ENCODE results near the gene BAMBI.

The BAMBI gene

DNA sequence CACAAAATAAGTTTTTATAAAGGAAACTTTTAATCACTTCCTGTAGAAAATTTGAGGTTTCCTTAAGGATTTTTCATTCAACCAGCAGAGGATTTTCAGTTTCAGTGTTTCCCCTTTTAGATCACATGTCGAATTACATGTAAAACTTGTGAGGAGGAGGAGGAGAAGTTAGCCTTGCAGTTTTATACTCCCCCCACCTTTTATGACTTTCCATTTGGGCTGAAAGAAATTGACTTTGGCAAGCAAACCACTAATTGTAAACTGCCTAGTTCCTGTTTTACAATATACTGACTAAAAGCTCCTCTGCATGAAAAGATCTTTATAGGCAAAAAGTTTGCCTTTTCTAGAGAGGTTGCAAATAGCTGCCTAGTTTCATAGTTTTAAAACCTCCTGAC, 3.0 kb downstream of the BAMBI start:
- no peak for TF ChIP-seq POLR2A (IDR thresholded peaks at IDR 0.05; ENCODE audit: low read length)
- no peak for TF ChIP-seq GATA1 (IDR thresholded peaks at IDR 0.05; ENCODE audit: low read depth, low read length)
- DNase-seq: no peak

DNA sequence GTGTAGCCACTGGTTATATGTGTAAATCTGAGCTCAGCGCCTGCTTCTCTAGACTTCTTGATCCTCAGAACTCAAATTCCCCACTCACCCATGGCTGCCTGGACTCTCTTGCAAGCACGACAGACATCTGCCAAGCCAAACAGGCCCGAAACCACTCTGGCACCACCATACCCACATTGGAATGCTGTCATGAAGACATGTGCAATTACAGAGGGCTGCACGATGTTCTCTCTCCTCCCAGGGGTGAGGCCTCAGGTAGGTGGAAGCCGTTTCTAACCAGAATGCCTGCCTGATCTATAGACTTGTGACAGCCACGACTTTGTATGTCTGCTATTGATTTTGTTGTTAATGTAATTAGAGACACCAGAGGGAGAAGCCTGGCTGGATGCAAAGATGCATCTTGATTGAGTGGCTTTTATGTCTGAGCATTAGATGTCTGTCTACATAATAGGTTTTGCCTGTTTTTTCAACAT, 4.0 kb downstream of the BAMBI start:
- TF ChIP-seq POLR2A (IDR thresholded peaks at IDR 0.05; ENCODE audit: low read length): no peak
- TF ChIP-seq GATA1 (IDR thresholded peaks at IDR 0.05; ENCODE audit: low read depth, low read length): no peak
- no peak for DNase-seq

DNA sequence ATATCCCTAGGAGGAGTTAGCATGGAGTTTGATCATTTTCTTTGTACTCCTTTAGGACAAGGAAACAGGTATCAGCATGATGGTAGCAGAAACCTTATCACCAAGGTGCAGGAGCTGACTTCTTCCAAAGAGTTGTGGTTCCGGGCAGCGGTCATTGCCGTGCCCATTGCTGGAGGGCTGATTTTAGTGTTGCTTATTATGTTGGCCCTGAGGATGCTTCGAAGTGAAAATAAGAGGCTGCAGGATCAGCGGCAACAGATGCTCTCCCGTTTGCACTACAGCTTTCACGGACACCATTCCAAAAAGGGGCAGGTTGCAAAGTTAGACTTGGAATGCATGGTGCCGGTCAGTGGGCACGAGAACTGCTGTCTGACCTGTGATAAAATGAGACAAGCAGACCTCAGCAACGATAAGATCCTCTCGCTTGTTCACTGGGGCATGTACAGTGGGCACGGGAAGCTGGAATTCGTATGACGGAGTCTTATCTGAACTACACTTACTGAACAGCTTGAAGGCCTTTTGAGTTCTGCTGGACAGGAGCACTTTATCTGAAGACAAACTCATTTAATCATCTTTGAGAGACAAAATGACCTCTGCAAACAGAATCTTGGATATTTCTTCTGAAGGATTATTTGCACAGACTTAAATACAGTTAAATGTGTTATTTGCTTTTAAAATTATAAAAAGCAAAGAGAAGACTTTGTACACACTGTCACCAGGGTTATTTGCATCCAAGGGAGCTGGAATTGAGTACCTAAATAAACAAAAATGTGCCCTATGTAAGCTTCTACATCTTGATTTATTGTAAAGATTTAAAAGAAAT, 4.8 kb downstream of the BAMBI start:
- TF ChIP-seq POLR2A (IDR thresholded peaks at IDR 0.05; ENCODE audit: low read length) (no peak), GATA1 (IDR thresholded peaks at IDR 0.05; ENCODE audit: low read depth, low read length) (no peak)
- DNase-seq: peak in 1 of 2 experiments; percentile 45

DNA sequence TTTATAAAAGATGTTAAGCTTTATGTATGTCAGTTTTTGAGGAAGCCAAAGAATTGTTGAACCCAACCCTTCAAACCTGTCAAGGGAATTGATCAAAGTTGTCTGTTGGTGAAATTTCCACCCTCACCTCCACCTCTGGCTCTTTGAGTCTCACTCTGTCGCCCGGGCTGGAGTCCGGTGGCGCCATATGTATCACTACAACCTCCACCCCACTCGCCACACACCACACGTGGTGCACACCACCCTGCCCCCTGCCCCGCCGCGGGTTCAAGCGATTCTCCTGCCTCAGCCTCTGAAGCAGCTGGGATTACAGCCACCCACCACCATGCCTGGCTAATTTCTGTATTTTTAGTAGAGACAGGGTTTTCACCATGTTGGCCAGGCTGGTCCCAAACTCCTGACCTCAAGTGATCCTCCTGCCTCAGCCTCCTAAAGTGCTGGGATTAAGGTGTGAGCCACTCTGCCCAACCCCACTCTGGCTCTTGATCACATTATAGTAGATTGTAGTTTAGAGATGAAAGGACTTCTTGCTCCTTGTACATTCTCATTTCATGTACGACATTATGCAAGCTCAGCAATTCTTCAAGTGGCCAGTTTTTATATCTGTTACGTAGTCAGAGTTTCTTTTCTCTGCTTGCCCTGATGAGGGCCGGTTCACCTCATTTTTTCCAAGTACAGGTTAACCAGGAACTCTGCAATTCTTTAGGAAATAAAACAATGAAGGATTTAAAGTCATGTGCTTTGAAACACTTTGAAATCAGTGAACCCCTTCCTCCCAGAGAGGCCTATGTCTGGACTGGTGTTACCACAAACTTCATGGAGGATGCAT, 7.0 kb downstream of the BAMBI start:
- no peak for TF ChIP-seq POLR2A (IDR thresholded peaks at IDR 0.05; ENCODE audit: low read length)
- no peak for TF ChIP-seq GATA1 (IDR thresholded peaks at IDR 0.05; ENCODE audit: low read depth, low read length)
- no peak for DNase-seq

DNA sequence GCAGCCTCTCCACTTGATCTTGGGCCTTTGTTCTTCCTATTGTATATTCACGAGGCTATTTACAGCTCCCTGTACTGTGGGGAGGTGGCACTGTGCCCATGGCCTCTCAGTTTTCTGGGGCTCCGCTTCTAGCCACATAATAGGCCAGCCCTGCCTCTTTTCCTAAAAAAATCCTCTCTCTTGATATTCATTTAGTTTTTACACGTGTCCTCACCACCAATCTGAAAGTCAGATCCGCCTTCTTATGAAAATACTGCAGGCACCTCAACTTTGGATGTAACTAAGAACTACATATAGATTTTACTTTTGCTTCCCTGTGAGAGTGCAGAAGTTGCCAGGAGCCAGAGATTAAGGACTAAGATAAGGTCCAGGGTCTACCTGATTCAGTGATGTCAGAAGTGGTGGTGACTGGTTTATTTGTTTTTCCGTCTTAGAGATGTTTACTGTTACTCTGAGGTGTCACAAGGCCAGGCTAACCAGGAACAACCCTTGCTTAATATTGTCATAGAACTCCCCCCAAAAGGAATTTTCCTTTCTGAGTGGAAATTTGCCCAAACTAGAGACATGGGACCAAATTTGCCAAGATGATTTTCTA, 7.8 kb downstream of the BAMBI start:
- DNase-seq: no peak
- TF ChIP-seq GATA1 (IDR thresholded peaks at IDR 0.05; ENCODE audit: low read depth, low read length): no peak
- no peak for TF ChIP-seq POLR2A (IDR thresholded peaks at IDR 0.05; ENCODE audit: low read length)

DNA sequence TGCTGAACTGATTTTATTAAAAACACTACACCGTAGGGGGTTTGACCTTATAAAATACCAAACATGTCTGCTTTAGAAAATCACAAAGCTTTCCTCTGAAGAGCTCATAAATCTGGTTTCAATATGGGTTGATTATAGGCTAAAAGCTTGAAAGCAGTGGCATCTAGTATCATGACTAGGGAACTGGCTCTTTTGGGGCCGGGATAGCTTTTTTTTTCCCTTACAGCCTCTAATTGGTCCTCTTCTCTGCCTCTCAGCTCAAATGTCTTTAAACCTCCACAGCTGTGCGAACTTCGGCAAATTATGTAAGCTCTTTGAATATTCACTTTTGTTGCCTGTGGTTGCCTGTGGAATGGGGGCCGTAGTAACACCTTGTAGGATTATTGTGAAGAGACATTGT, 8.4 kb downstream of the BAMBI start:
- DNase-seq: no peak
- no peak for TF ChIP-seq GATA1 (IDR thresholded peaks at IDR 0.05; ENCODE audit: low read depth, low read length)
- no peak for TF ChIP-seq POLR2A (IDR thresholded peaks at IDR 0.05; ENCODE audit: low read length)

DNA sequence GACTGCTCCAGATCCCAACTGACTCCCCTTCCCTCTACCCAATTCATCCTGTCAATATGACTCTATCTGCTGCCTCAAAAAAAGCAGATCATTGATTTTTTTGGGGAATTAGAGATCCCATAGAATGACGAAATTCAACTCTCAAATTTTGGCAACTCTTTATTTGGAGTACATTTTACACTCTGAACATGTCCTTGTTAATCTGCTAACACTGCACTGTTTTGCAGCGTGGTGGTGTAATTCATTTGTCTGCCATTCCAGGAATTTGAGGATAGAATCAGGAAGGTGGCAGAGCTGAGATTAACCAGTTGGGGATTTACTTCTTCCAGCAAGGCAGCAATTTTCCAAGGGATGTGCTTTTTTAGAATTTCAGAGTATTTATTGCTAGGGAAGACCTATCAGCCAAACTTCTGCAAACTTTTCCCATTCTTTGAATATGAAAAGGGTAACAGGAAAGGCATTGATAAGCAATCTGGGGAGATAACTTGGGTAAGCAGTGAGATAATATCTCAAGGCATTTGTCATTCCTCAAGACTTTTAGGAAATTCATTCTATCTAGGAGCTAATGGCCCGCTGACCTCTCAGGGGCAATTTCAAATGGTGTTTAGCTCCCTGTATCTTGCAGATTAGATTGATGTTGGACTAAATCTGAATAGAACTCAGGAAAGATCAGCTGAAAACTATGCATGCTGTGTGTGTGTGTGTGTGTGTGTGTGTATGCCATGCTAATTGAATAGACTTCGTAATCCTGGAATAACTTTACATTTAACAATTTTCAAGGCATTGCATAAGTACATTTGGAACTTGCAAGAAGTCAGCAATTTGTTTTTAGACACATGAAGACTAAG, 9.7 kb downstream of the BAMBI start:
- TF ChIP-seq GATA1 (IDR thresholded peaks at IDR 0.05; ENCODE audit: low read depth, low read length) (no peak), POLR2A (IDR thresholded peaks at IDR 0.05; ENCODE audit: low read length) (no peak)
- DNase-seq: no peak

DNA sequence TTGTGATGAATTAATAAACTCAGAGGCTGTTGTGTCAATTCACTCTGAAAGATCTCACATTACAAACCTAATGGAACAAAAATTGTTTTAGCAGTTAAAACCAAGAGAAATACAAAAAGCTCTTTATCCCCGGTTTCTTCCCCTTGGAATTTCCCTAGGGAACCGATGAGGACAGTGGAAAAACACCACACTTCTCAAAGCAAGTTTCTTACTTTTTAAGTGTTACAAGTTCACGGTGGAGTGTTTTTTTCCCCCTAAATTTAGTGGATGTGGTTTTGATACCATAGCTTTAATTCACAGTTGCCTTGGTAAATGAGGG, 10.3 kb downstream of the BAMBI start:
- DNase-seq: no peak
- TF ChIP-seq POLR2A (IDR thresholded peaks at IDR 0.05; ENCODE audit: low read length) (no peak), GATA1 (IDR thresholded peaks at IDR 0.05; ENCODE audit: low read depth, low read length) (no peak)

DNA sequence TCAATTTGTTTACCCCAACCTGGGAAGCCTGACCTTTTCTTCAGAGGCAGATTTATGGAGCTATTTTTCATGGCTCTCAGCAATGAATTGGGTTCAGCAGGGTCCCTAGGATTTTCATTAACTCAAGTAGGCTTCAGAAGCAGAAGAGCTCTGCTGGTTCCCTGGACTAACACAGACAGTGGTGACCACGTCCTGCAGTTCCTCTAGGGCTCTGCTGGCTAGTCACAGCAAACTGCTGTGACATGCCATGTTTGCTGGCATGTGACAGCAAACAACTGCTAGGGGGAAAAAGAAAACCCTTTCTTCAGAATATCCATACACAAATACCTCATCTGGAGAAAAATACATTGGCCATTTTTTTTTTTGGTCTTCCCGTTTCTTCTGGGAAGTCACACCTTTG, 13.2 kb downstream of the BAMBI start:
- DNase-seq: no peak
- TF ChIP-seq GATA1 (IDR thresholded peaks at IDR 0.05; ENCODE audit: low read depth, low read length) (no peak), POLR2A (IDR thresholded peaks at IDR 0.05; ENCODE audit: low read length) (no peak)

DNA sequence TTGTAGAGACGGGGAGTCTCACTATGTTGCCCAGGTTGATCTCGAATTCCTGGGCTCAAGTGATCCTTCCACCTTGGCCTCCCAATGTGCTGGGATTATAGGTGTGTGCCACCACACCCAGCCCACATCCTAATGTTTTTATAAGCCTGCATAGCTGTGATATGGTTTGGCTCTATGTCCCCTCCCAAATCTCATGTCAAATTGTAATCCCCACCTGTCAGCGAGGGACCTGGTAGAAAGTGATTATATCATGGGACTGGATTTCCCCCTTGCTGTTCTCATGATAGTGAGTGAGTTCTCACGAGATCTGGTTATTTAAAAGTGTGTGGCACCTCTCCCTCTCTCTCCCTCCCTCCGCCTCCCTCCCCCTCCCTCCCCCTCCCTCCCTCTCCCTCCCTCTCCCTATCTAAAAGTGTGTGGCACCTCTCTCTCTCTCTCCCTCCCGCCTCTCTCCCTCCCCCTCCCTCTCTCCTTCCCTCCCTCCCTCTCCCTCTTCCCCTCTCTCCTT, 13.9 kb downstream of the BAMBI start:
- TF ChIP-seq POLR2A (IDR thresholded peaks at IDR 0.05; ENCODE audit: low read length) (no peak), GATA1 (IDR thresholded peaks at IDR 0.05; ENCODE audit: low read depth, low read length) (no peak)

DNA sequence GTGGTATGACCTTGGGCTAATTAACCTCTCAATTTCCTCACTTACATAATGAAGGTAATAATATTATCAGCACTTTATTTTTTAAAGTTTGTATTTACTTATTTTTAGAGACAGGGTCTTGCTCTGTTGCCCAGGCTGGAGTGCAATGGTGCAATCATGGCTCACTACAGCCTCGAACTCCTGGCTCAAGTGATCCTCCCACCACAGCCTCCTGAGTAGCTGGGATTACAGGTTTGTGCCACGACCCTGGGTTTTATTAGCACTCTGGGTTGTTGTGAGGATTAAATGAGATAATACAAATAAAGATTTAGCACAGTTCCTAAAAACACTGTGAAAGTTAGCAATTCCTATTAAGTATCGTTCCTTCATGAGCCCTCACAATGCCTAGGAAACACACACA, 14.7 kb downstream of the BAMBI start:
- DNase-seq: no peak
- TF ChIP-seq GATA1 (IDR thresholded peaks at IDR 0.05; ENCODE audit: low read depth, low read length): no peak
- no peak for TF ChIP-seq POLR2A (IDR thresholded peaks at IDR 0.05; ENCODE audit: low read length)

More for the DNA sequence above, 13.9 kb downstream of the BAMBI start:
- no peak for DNase-seq

DNA sequence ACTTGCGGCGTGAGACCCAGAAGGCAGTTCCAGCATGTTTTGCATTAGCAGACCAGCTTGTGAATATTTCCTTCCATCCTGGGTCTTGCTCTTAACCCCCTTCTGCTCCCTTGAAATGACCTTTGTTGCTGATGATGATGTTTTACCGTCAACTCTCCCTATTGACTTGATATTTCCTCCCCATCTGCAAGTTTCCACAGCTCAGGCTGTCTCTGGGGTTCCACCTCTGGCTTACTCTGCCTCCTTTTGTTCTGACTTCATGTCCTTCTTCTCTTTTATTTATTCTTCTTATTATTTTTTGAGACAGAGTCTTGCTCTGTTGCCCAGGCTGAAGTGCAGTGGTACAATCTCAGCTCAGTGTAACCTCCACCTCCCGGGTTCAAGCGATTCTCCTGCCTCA, 17.2 kb downstream of the BAMBI start:
- TF ChIP-seq GATA1 (IDR thresholded peaks at IDR 0.05; ENCODE audit: low read depth, low read length) (no peak), POLR2A (IDR thresholded peaks at IDR 0.05; ENCODE audit: low read length) (no peak)
- DNase-seq: no peak

DNA sequence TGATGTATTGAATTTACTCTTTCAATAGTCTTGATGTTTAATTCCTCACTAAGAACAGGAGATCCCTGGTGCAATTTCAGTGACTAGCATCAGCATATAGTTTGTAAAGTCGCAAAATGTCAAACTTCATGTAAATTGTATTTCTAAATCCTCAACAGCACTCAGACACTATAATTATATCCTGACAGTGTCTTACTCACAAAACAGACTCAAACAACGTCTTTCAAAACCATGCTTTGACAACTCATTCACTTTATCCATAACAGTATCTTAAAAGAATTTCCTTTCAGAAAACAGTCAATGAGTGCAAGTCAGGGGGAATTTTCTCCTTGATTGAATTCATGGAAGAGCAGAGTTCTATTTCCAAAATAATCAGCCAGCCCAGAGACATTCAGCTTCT, 20.8 kb downstream of the BAMBI start:
- TF ChIP-seq POLR2A (IDR thresholded peaks at IDR 0.05; ENCODE audit: low read length): no peak
- TF ChIP-seq GATA1 (IDR thresholded peaks at IDR 0.05; ENCODE audit: low read depth, low read length): no peak
- DNase-seq: no peak
